ENCODE data around the gene GLDN. TPM values are rescaled to one million over a fixed set of nuclear protein-coding genes. Genes with fewer than 3 reads are reported as not detected.
A peak's percentile ranks its signal among the peaks of the same experiment; 100 is the strongest.

The GLDN gene
- total and polyA plus RNA-seq, 2 of the 8 experiments (the other 6 are each of a cell fraction or from before 2014, with no cell fraction given), result 0.24 to 0.50 TPM

GRCh38 chr15:51405693-51406523, 64.5 kb downstream of the GLDN start:
- Histone ChIP-seq H3K23me2 (ENCODE audit: low read depth, low read length) (no peaks in the 10 kb centered on the region), H4K5ac (ENCODE audit: insufficient read length, low read depth, low read length) (no peak overlapping the region), H2BK5ac (ENCODE audit: low read depth, low read length) (no peak overlapping the region), H3K18ac (ENCODE audit: extremely low read depth, low read length) (no peak overlapping the region), H3K79me2 (ENCODE audit: control insufficient read depth in 1 of 2, insufficient read depth in 2 of 2, low read length in 2 of 2) (no peaks in the 10 kb centered on the region), H3K4me3 (ENCODE audit: extremely low read depth in 1 of 4, insufficient read depth in 2 of 4, low read depth in 3 of 4, low read length in 4 of 4) (no peak overlapping the region), H2AK5ac (ENCODE audit: low read depth, low read length) (no peak overlapping the region), H3K27ac (ENCODE audit: low read depth, low read length) (no peak overlapping the region), H3K23ac (ENCODE audit: insufficient read length) (no peak overlapping the region), H3K9ac (replicated peaks in 1 of 4; ENCODE audit: extremely low read depth in 1 of 4, low read depth in 3 of 4, low read length in 3 of 4) (no peak overlapping the region), H4K8ac (ENCODE audit: extremely low read depth, insufficient read depth, low read length) (no peak overlapping the region), H2AFZ (ENCODE audit: low read length) (no peak overlapping the region), H3K27me3 (replicated peaks in 1 of 4; ENCODE audit: control insufficient read depth in 3 of 4, extremely low read depth in 1 of 4, insufficient read depth in 3 of 4, low read length in 3 of 4) (no peaks in the 10 kb centered on the region), H2BK20ac (ENCODE audit: low read length) (no peak overlapping the region), H3K79me1 (ENCODE audit: low read depth, low read length) (no peaks in the 10 kb centered on the region), H2BK15ac (ENCODE audit: low read length) (no peak overlapping the region), H4K20me1 (replicated peaks in 1 of 2; ENCODE audit: control insufficient read depth in 1 of 2, insufficient read depth in 2 of 2, low read length in 2 of 2) (no peaks in the 10 kb centered on the region), H3K14ac (ENCODE audit: insufficient read length) (no peak overlapping the region), H2BK120ac (replicated peaks; ENCODE audit: low read depth, low read length) (no peak overlapping the region), H3K4me2 (ENCODE audit: insufficient read depth in 1 of 2, low read depth in 2 of 2, low read length in 2 of 2) (no peak overlapping the region), H3K4ac (replicated peaks; ENCODE audit: insufficient read length, low read depth, low read length) (no peak overlapping the region), H3K4me1 (replicated peaks in 1 of 4; ENCODE audit: control insufficient read depth in 3 of 4, insufficient read depth in 4 of 4, low read length in 3 of 4) (peaks cover 0 to 8% (median 0%) of the 10 kb centered on the region in 4 experiments; a peak in 2 of 7 replicates), H3K9me3 (ENCODE audit: insufficient read depth in 2 of 2, low read depth in 1 of 2, low read length in 1 of 2) (no peaks in the 10 kb centered on the region), H3K56ac (replicated peaks; ENCODE audit: insufficient read length, low read depth, low read length) (no peak overlapping the region), H3K36me3 (ENCODE audit: control insufficient read depth in 2 of 4, insufficient read depth in 4 of 4, low read length in 3 of 4) (no peaks in the 10 kb centered on the region), H4K91ac (replicated peaks; ENCODE audit: insufficient read length, low read length) (no peak overlapping the region), H2BK12ac (ENCODE audit: low read depth, low read length) (no peak overlapping the region)
- DNase-seq (ENCODE audit: low read depth in 1 of 2, low spot score in 2 of 2), result peak in 1 of 2 experiments; percentile 32
- ChIA-PET CTCF (ENCODE audit: partially characterized antibody) (interaction anchor here (0.7 to 7.4 kb wide), 7 partner anchors 9 to 122 kb away, joined by 3 to 94 read pairs (median 51); no protein-coding TSS in a partner anchor), POLR2A (ENCODE audit: partially characterized antibody) (no interaction called here)
- WGBS, 2 experiments (ENCODE audit: extremely low coverage in 1 of 2, insufficient coverage in 1 of 2, insufficient read length in 1 of 2, insufficient replicate concordance in 2 of 2, low coverage in 1 of 2, low lambda C conversion rate in 2 of 2, missing lambda C conversion rate in 1 of 2), result 81% methylated on average over 11 of the region's 11 CpGs; no CpG with 5 or more reads in 1 of the 2 experiments
- no peak for FAIRE-seq
- TF ChIP-seq GABPA (IDR thresholded peaks at IDR 0.05; ENCODE audit: borderline replicate concordance, insufficient read depth, low read length), result no peak
- TF ChIP-seq CBX5 (IDR thresholded peaks at IDR 0.05; ENCODE audit: low read depth, low read length), result no peak
- TF ChIP-seq CREB1 (IDR thresholded peaks at IDR 0.05), result no peak
- no peak for TF ChIP-seq SP1 (IDR thresholded peaks at IDR 0.05; ENCODE audit: low read depth, low read length)
- TF ChIP-seq SIN3A (conservative IDR thresholded peaks at IDR 0.05 in 1 of 2, IDR thresholded peaks at IDR 0.05 in 1 of 2; ENCODE audit: low read depth in 1 of 2, low read length in 2 of 2), result no peak
- TF ChIP-seq PHF8 (conservative IDR thresholded peaks at IDR 0.05; ENCODE audit: low read depth, low read length), result no peak
- no peak for TF ChIP-seq E2F6 (IDR thresholded peaks at IDR 0.05)
- no peak for TF ChIP-seq POU5F1 (IDR thresholded peaks at IDR 0.05; ENCODE audit: low read depth, low read length)
- TF ChIP-seq TCF12 (IDR thresholded peaks at IDR 0.05; ENCODE audit: low read depth, low read length), result no peak
- TF ChIP-seq TBP (IDR thresholded peaks at IDR 0.05; ENCODE audit: low read depth, low read length), result no peak
- no peak for TF ChIP-seq SP4 (IDR thresholded peaks at IDR 0.05; ENCODE audit: low read length)
- TF ChIP-seq ZNF274 (IDR thresholded peaks at IDR 0.05; ENCODE audit: borderline replicate concordance, extremely low read depth, low read length), result no peak
